Measurements from ENCODE around the gene DNAL4.

DNAL4 gene

GRCh38 chr22:38832005-38832978, 38.3 kb upstream of the DNAL4 start:
- no peak for TF ChIP-seq CTCF (IDR thresholded peaks at IDR 0.05; ENCODE audit: low read depth, low read length, missing control alignments)
- no peak overlapping the region for H3K4me3 ChIP-seq (ENCODE audit: low read depth, low read length)
- DNase-seq (ENCODE audit: low read depth): no peak

- H3K4me3 ChIP-seq (ENCODE audit: low read depth, low read length): no peak overlapping the region
- TF ChIP-seq CTCF (IDR thresholded peaks at IDR 0.05; ENCODE audit: low read depth, low read length, missing control alignments): no peak
- no peak for DNase-seq (ENCODE audit: low read depth)
Measured at GRCh38 chr22:38831166-38831945, 37.4 kb upstream of the DNAL4 start.

DNA sequence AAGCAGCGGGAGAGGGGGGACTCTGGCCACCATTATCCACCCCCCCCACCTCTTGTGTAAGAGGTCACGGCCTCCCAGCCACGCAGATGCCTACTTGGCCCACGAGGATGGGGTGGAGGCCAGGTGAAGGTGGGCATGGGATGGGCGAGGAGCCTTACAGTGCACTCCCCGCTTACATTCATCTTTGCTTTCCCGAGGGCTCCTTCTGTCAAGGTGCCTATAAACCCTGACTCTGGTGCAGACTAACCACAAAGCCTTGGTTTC, 36.8 kb upstream of the DNAL4 start:
- no peak for TF ChIP-seq CTCF (IDR thresholded peaks at IDR 0.05; ENCODE audit: low read depth, low read length, missing control alignments)

GRCh38 chr22:38830026-38830844, 36.3 kb upstream of the DNAL4 start:
- no peak for TF ChIP-seq CTCF (IDR thresholded peaks at IDR 0.05; ENCODE audit: low read depth, low read length, missing control alignments)
- H3K4me3 ChIP-seq (ENCODE audit: low read depth, low read length): no peak overlapping the region
- no peak for DNase-seq (ENCODE audit: low read depth)

More for the DNA sequence above, 36.8 kb upstream of the DNAL4 start:
- DNase-seq (ENCODE audit: low read depth): no peak
- no peak overlapping the region for H3K4me3 ChIP-seq (ENCODE audit: low read depth, low read length)

DNA sequence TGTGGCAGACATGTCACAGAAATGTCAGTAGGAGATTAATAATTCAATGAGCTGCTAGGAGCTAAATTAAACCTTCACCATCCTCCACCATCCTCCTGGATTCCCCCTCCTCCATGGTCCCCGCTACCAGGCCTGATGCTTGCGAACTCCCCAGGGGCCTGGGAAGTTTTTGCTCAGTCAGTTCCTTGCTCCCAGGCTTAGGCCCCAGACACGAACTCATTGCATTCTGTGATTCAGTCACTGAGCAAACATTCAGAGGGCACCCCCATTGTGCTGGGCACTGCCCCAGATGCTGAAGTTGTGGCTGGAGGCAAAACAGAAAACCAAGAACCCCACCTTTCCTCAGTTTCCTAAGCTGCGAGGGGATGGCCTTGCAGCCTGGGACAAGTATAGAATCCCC, 35.5 kb upstream of the DNAL4 start:
- H3K4me3 ChIP-seq (ENCODE audit: low read depth, low read length): no peak overlapping the region
- TF ChIP-seq CTCF (IDR thresholded peaks at IDR 0.05; ENCODE audit: low read depth, low read length, missing control alignments): no peak
- DNase-seq (ENCODE audit: low read depth): no peak

DNA sequence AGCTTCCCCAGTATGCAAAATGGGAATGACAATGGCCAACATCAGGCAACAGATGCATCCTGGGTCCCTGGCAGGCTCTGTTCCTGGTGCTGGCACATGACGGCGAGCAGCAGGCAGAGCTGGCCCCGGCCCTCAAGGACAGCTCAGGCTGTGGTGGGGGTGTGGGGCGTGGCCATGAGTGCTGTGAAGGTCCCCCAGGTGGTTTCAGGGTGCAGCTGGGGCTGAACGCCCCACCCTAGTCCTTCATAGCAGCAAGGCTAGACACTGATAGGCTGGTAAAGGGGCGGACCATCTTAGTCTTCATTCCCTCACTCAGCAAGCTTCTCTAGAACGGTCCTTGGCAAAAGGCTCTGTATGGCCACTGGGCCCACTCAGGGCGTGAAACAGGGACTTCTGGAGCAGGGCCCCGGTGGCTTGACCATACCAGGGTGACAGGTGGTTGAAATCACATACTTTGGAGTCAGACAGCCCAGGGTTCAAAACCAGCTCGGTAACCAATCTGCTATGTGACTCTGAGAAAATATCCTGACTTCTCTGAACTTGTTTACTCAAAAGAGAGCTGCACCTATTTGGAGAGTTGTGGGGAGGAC, 34.8 kb upstream of the DNAL4 start:
- no peak for TF ChIP-seq CTCF (IDR thresholded peaks at IDR 0.05; ENCODE audit: low read depth, low read length, missing control alignments)
- DNase-seq (ENCODE audit: low read depth): no peak
- H3K4me3 ChIP-seq (ENCODE audit: low read depth, low read length): no peak overlapping the region

Data from GM12864 (cell line).